ENCODE results near the gene COPA. TPM values are rescaled to one million over a fixed set of nuclear protein-coding genes. Genes with fewer than 3 reads are reported as not detected.
A peak's percentile ranks its signal among the peaks of the same experiment; 100 is the strongest.

Gene COPA
- total RNA-seq, 1 donor from 2014 or later = 143 TPM

GRCh38 chr1:160357286-160358002 lies 14.4 kb upstream of the COPA start:
- no peak for TF ChIP-seq CTCF (IDR thresholded peaks at IDR 0.05; ENCODE audit: unreplicated experiment)
- H3K27me3 Mint-ChIP-seq = no peaks in the 10 kb centered on the region

GRCh38 chr1:160354388-160354985 lies 11.4 kb upstream of the COPA start:
- Mint-ChIP-seq H3K27me3 (no peaks in the 10 kb centered on the region), H3K36me3 (ENCODE audit: insufficient read depth) (peaks cover 35% of the 10 kb centered on the region), H3K9me3 (ENCODE audit: low read depth) (no peaks in the 10 kb centered on the region), H3K4me3 (ENCODE audit: low read depth) (no peak overlapping the region), H3K27ac (no peak overlapping the region), H3K4me1 (ENCODE audit: low read depth) (no peaks in the 10 kb centered on the region)
- TF ChIP-seq CTCF (IDR thresholded peaks at IDR 0.05; ENCODE audit: unreplicated experiment) = peak; percentile 56
- no peak for DNase-seq (ENCODE audit: low spot score, unreplicated experiment)

More at GRCh38 chr1:160357286-160358002, 14.4 kb upstream of the COPA start:
- Mint-ChIP-seq H3K36me3 (ENCODE audit: insufficient read depth) (peaks cover 24% of the 10 kb centered on the region), H3K9me3 (ENCODE audit: low read depth) (no peaks in the 10 kb centered on the region), H3K27ac (no peak overlapping the region), H3K4me3 (ENCODE audit: low read depth) (no peak overlapping the region), H3K4me1 (ENCODE audit: low read depth) (peaks cover 4% of the 10 kb centered on the region)
- DNase-seq (ENCODE audit: low spot score, unreplicated experiment) = no peak

- no peak for DNase-seq (ENCODE audit: low spot score, unreplicated experiment)
- Mint-ChIP-seq H3K4me3 (ENCODE audit: low read depth) (no peak overlapping the region), H3K9me3 (ENCODE audit: low read depth) (no peaks in the 10 kb centered on the region), H3K36me3 (ENCODE audit: insufficient read depth) (peaks cover 27% of the 10 kb centered on the region), H3K4me1 (ENCODE audit: low read depth) (no peaks in the 10 kb centered on the region), H3K27ac (no peak overlapping the region), H3K27me3 (no peaks in the 10 kb centered on the region)
- no peak for TF ChIP-seq CTCF (IDR thresholded peaks at IDR 0.05; ENCODE audit: unreplicated experiment)
Measured at GRCh38 chr1:160353223-160353622, 10.2 kb upstream of the COPA start.

- no peak for TF ChIP-seq CTCF (IDR thresholded peaks at IDR 0.05; ENCODE audit: unreplicated experiment)
- Mint-ChIP-seq H3K36me3 (ENCODE audit: insufficient read depth) (peaks cover 24% of the 10 kb centered on the region), H3K4me3 (ENCODE audit: low read depth) (no peak overlapping the region), H3K4me1 (ENCODE audit: low read depth) (no peaks in the 10 kb centered on the region), H3K27ac (no peak overlapping the region), H3K9me3 (ENCODE audit: low read depth) (no peaks in the 10 kb centered on the region), H3K27me3 (no peaks in the 10 kb centered on the region)
- no peak for DNase-seq (ENCODE audit: low spot score, unreplicated experiment)
Measured at GRCh38 chr1:160352555-160352954, 9.5 kb upstream of the COPA start.

- TF ChIP-seq CTCF (IDR thresholded peaks at IDR 0.05; ENCODE audit: unreplicated experiment) = no peak
- no peaks in the 10 kb centered on the region for H3K4me1 Mint-ChIP-seq (ENCODE audit: low read depth)
- H3K9me3 Mint-ChIP-seq (ENCODE audit: low read depth) = no peaks in the 10 kb centered on the region
- no peak overlapping the region for H3K4me3 Mint-ChIP-seq (ENCODE audit: low read depth)
- H3K27me3 Mint-ChIP-seq = no peaks in the 10 kb centered on the region
- H3K36me3 Mint-ChIP-seq (ENCODE audit: insufficient read depth) = peaks cover 21% of the 10 kb centered on the region
- no peak overlapping the region for H3K27ac Mint-ChIP-seq
- DNase-seq (ENCODE audit: low spot score, unreplicated experiment) = no peak
Measured at GRCh38 chr1:160351629-160352028, 8.6 kb upstream of the COPA start.

Measured in progenitor cell of endocrine pancreas (in vitro differentiated cells).